Measurements from ENCODE around the gene PAQR4. TPM values are rescaled to one million over a fixed set of nuclear protein-coding genes. Genes with fewer than 3 reads are reported as not detected.

Gene PAQR4
- polyA plus RNA-seq, 3 donors, result 2.9 to 7.7 (median 4.7) TPM

Other genes starting within 250 kb of the PAQR4 start
- 1 to 10 TPM in 2 of 3 donors, under 1 TPM in 1; 0.68 to 1.7 (median 1.3) TPM for gene PRSS27, start 249.1 kb upstream of the PAQR4 start, polyA plus RNA-seq
- gene SRRM2, start 216.7 kb upstream of the PAQR4 start, polyA plus RNA-seq, result 100 to 1,000 TPM; 342 to 782 (median 459) TPM
- gene ELOB, start 192.1 kb upstream of the PAQR4 start, polyA plus RNA-seq, result 100 to 1,000 TPM; 158 to 472 (median 364) TPM
- not detected for gene PRSS33, start 181.8 kb upstream of the PAQR4 start, polyA plus RNA-seq
- not detected for gene PRSS41, start 170.9 kb upstream of the PAQR4 start, polyA plus RNA-seq
- under 1 TPM in 2 of 3 donors, not detected in 1; 0.39 to 0.77 TPM for gene PRSS21, start 152.1 kb upstream of the PAQR4 start, polyA plus RNA-seq
- gene ZG16B, start 139.0 kb upstream of the PAQR4 start, polyA plus RNA-seq, result 1 to 10 TPM in 1 of 3 donors, under 1 TPM in 1, not detected in 1; 0.18 to 2.4 TPM
- gene PRSS22, start 111.2 kb upstream of the PAQR4 start, polyA plus RNA-seq, result 1 to 10 TPM in 2 of 3 donors, not detected in 1; 1.2 to 7.9 TPM
- 10 to 100 TPM; 15.8 to 43.1 (median 32.4) TPM for gene FLYWCH2, start 86.1 kb upstream of the PAQR4 start, polyA plus RNA-seq
- 10 to 100 TPM in 2 of 3 donors, 1 to 10 TPM in 1; 8.8 to 23.7 (median 20.9) TPM for gene FLYWCH1, start 57.4 kb upstream of the PAQR4 start, polyA plus RNA-seq
- gene KREMEN2, start 5.1 kb upstream of the PAQR4 start, polyA plus RNA-seq, result under 1 TPM in 2 of 3 donors, not detected in 1; 0.07 to 0.22 TPM
- 1 to 10 TPM in 2 of 3 donors, under 1 TPM in 1; 0.90 to 2.2 (median 1.5) TPM for gene PKMYT1, start 11.1 kb downstream of the PAQR4 start, polyA plus RNA-seq
- gene CLDN9, start 43.6 kb downstream of the PAQR4 start, polyA plus RNA-seq, result 1 to 10 TPM in 1 of 3 donors, under 1 TPM in 1, not detected in 1; 0.30 to 2.8 TPM
- under 1 TPM in 1 of 3 donors, not detected in 2; 0.86 TPM for gene CLDN6, start 48.8 kb downstream of the PAQR4 start, polyA plus RNA-seq
- 100 to 1,000 TPM in 1 of 3 donors, 10 to 100 TPM in 2; 23.7 to 149 (median 50.2) TPM for gene TNFRSF12A, start 51.0 kb downstream of the PAQR4 start, polyA plus RNA-seq
- gene HCFC1R1, start 54.6 kb downstream of the PAQR4 start, polyA plus RNA-seq, result 100 to 1,000 TPM in 1 of 3 donors, 10 to 100 TPM in 2; 28.0 to 107 (median 55.0) TPM
- 10 to 100 TPM; 11.3 to 25.2 (median 24.8) TPM for gene THOC6, start 54.7 kb downstream of the PAQR4 start, polyA plus RNA-seq
- 10 to 100 TPM in 1 of 3 donors, 1 to 10 TPM in 1, under 1 TPM in 1; 0.45 to 77.9 (median 2.8) TPM for gene BICDL2, start 67.6 kb downstream of the PAQR4 start, polyA plus RNA-seq
- gene MMP25, start 77.2 kb downstream of the PAQR4 start, polyA plus RNA-seq, result 10 to 100 TPM in 2 of 3 donors, under 1 TPM in 1; 0.84 to 57.3 (median 11.4) TPM
- 100 to 1,000 TPM in 1 of 3 donors, 10 to 100 TPM in 2; 77.7 to 209 (median 87.0) TPM for gene IL32, start 96.3 kb downstream of the PAQR4 start, polyA plus RNA-seq
- gene ZSCAN10, start 129.9 kb downstream of the PAQR4 start, polyA plus RNA-seq, result not detected
- gene ZNF205, start 143.2 kb downstream of the PAQR4 start, polyA plus RNA-seq, result 10 to 100 TPM in 2 of 3 donors, 1 to 10 TPM in 1; 8.7 to 16.0 (median 13.2) TPM
- 1 to 10 TPM; 5.1 to 6.6 (median 5.2) TPM for gene ZNF213, start 165.7 kb downstream of the PAQR4 start, polyA plus RNA-seq
- gene OR1F1, start 218.9 kb downstream of the PAQR4 start, polyA plus RNA-seq, result not detected

Measured in adipose tissue (tissue), 3 donors.